K562 (cell line): ENCODE data around the gene ASB15. TPM values are rescaled to one million over a fixed set of nuclear protein-coding genes. Genes with fewer than 3 reads are reported as not detected.

ENCODE experiments used
- ARID3A ChIP-seq: IDR thresholded peaks from 2 replicates; pipeline ENCODE4 v1.6.1; 2012; ENCODE audit warnings: low read depth, low read length, improper control_type of control experiment, borderline replicate concordance
- ATF1 ChIP-seq, 2 experiments: fragments of 450-650 bp in 1 of 2; IDR thresholded peaks; 2 replicates each; pipeline ENCODE4 v1.6.1; 2016; ENCODE audit warnings: missing compliant biosample characterization in 1 of 2, missing genetic modification characterization in 1 of 2
- ATF3 ChIP-seq, 2 experiments: fragments of 450-650 bp in 1 of 2; sonication (generic) in 1 of 2; formaldehyde crosslinking in 1 of 2; IDR thresholded peaks in 1 of 2; conservative IDR thresholded peaks in 1 of 2; 2 replicates each; pipeline versions ENCODE4 v1.6.1 to v1.8.1; 2016 to 2023; ENCODE audit warnings: mild to moderate bottlenecking in 2 of 2, moderate library complexity in 2 of 2, inconsistent platforms in 1 of 2, missing genetic modification reagents in 1 of 2
- ATF7 ChIP-seq: fragments of 450-650 bp; IDR thresholded peaks from 2 replicates; pipeline ENCODE4 v1.7.1; 2014; ENCODE audit warnings: mild to moderate bottlenecking, moderate library complexity
- MAZ ChIP-seq, 2 experiments: fragments of 450-650 bp in 1 of 2; sonication (generic) in 1 of 2; formaldehyde crosslinking; IDR thresholded peaks in 1 of 2; conservative IDR thresholded peaks in 1 of 2; 2 replicates each; pipeline versions ENCODE4 v1.4.0 to v1.5.0; 2020; ENCODE audit warnings: mild to moderate bottlenecking in 1 of 2, missing genetic modification reagents in 1 of 2
- NEUROD1 ChIP-seq: fragments of 150-350 bp; IDR thresholded peaks from 2 replicates; pipeline ENCODE4 v1.6.1; 2014; ENCODE audit warnings: borderline replicate concordance, low read length, low read depth; ENCODE audit not compliant: partially characterized antibody
- NR2C2 ChIP-seq, 2 experiments: fragments of 200-800 bp in 1 of 2; sonication (Bioruptor generic) in 1 of 2; sonication (generic) in 1 of 2; formaldehyde crosslinking in 1 of 2; IDR thresholded peaks; 2 replicates each; pipeline versions ENCODE4 v1.6.1 to v1.8.0; 2016 to 2022; ENCODE audit warnings: mild to moderate bottlenecking in 1 of 2, missing compliant biosample characterization in 1 of 2, missing genetic modification characterization in 1 of 2, missing genetic modification reagents in 1 of 2
- TBL1XR1 ChIP-seq, 2 experiments: IDR thresholded peaks; 2 replicates each; pipeline ENCODE4 v1.6.1; 2012; ENCODE audit warnings: improper control_type of control experiment in 2 of 2, low read length in 2 of 2, mild to moderate bottlenecking in 1 of 2
- ZC3H11A ChIP-seq: IDR thresholded peaks from 2 replicates; pipeline ENCODE4 v1.6.1; 2012; ENCODE audit warnings: low read depth, low read length, improper control_type of control experiment
- ZKSCAN8 ChIP-seq: fragments of 200-800 bp; sonication (Bioruptor generic); IDR thresholded peaks from 2 replicates; pipeline ENCODE4 v1.6.1; 2016; ENCODE audit warnings: missing genetic modification characterization, missing compliant biosample characterization
- polyA plus RNA-seq, 8 experiments: library from polyadenylated mRNA; depleted of rRNA in 4 of 8; stranded (reverse) in 5 of 8; unstranded in 3 of 8; fragments of >200 nt; fragmentation: Nextera tagmentation in 2 of 8; fragmentation: Illumina TruSeq in 1 of 8; extraction: Ambion mirVana in 2 of 8; extraction: Trizol in 1 of 8; gene quantifications; 2 replicates each; pipeline versions ENCODE4 v1.2.1 to v1.2.3, GENCODE V29; 2011 to 2014; ENCODE audit warnings: inconsistent platforms in 1 of 8, missing spikeins in 1 of 8
- total RNA-seq, 7 experiments: library from RNA; depleted of rRNA in 6 of 7; stranded (reverse); fragments of >200 nt in 6 of 7; fragmentation: Illumina TruSeq in 2 of 7; extraction: Trizol in 2 of 7; gene quantifications; 2 replicates each; pipeline versions ENCODE4 v1.2.1 to v1.2.3, GENCODE V29; 2011 to 2021; ENCODE audit warnings: low replicate concordance in 1 of 7
- TF ChIP-seq, protein P1 (sequence below): fragments of 200-800 bp; sonication (Bioruptor generic); IDR thresholded peaks from 2 replicates; pipeline ENCODE4 v1.6.1; 2017; ENCODE audit warnings: missing genetic modification characterization, missing compliant biosample characterization

Gene ASB15
- total and polyA plus RNA-seq, 9 of the 15 experiments (the other 6 are each of a cell fraction or from before 2014, with no cell fraction given) = 0.03 to 0.14 (median 0.04) TPM; not detected in 3

DNA sequence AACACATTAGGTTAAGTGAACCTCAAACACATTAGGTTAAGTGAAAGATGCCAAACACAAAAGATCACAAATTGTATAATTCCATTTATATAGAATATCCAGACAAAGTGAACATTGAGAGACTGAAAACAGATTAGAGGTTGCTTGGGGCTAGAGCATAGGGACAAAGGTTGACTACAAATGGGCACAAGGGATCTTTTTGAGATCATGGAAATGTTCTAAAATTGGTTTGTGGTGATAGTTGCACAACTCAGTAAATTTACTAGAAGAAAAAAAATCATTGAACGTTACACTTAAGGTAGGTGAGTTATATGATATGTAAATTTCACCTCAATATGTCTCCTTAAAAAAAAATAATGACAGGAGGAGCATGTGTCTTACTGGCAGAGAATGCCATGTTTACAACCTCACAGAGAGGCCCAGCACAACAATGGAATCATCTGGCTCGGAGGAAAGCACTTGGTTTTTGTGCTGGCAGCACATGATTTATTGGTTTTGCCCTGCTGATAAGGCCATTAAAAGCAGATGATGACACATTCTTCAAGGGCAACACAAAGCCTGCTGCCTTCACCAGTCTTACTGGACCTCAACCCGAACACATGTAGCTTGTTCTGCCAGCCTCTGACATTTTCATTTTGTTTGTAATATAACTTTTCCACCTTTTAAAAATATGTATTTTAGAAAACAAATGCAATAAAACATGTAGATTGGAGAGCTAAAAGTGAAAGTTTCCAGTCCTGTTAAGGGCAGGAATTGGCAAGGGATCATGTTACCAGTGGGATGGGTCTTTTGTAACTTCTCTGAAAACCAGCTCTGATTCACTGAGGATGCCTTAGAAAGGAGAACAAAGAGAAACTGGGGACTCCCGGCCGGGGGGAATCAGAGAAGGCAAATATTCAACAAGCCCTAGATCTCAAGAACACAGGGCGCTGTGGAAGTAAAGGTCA lies 42.1 kb downstream of the ASB15 start (continued):
- TF ChIP-seq MAZ (CRISPR knock-in tag; conservative IDR thresholded peaks at IDR 0.05 in 1 of 2, IDR thresholded peaks at IDR 0.05 in 1 of 2) = 0 out of 4 replicates have a peak, but pooled peaks of 1 of the 2 experiments have one; percentile 28
- peak; percentile 75 for TF ChIP-seq ATF7
- 0 out of 4 replicates have a peak, but pooled peaks of 1 of the 2 experiments have one; percentile 5 for TF ChIP-seq TBL1XR1 (IDR thresholded peaks at IDR 0.05; ENCODE audit: low read length in 2 of 2)
- no peak for TF ChIP-seq ATF1 (CRISPR knock-in tag; IDR thresholded peaks at IDR 0.05)
- peak; percentile 43 for TF ChIP-seq ATF1 (tag; IDR thresholded peaks at IDR 0.05)
- peak; percentile 87; the same call in 1 of the 2 replicates for TF ChIP-seq ATF3 (IDR thresholded peaks at IDR 0.05)
- no peak for TF ChIP-seq ATF3 (CRISPR knock-in tag; conservative IDR thresholded peaks at IDR 0.05)
- peak; percentile 33 for TF ChIP-seq NEUROD1
- peak; percentile 50; the same call in 1 of the 2 replicates for TF ChIP-seq ZKSCAN8
- no peak for TF ChIP-seq ZC3H11A
- TF ChIP-seq ARID3A = 0 out of 2 replicates have a peak, but pooled peaks have one; percentile 17
- TF ChIP-seq NR2C2 (CRISPR knock-in tag; IDR thresholded peaks at IDR 0.05) = no peak
- TF ChIP-seq NR2C2 (tag; IDR thresholded peaks at IDR 0.05) = peak; percentile 19; the same call in 1 of the 2 replicates
- TF ChIP-seq, protein P1, sequence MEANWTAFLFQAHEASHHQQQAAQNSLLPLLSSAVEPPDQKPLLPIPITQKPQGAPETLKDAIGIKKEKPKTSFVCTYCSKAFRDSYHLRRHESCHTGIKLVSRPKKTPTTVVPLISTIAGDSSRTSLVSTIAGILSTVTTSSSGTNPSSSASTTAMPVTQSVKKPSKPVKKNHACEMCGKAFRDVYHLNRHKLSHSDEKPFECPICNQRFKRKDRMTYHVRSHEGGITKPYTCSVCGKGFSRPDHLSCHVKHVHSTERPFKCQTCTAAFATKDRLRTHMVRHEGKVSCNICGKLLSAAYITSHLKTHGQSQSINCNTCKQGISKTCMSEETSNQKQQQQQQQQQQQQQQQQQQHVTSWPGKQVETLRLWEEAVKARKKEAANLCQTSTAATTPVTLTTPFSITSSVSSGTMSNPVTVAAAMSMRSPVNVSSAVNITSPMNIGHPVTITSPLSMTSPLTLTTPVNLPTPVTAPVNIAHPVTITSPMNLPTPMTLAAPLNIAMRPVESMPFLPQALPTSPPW (CRISPR knock-in tag) = 0 out of 2 replicates have a peak, but pooled peaks have one; percentile 34
- TF ChIP-seq, all 486 proteins: peak for 55
